Upper lobe of right lung (tissue), 1 donor: Measurements from ENCODE around the gene SIVA1. TPM values are rescaled to one million over a fixed set of nuclear protein-coding genes. Genes with fewer than 3 reads are reported as not detected.
A peak's percentile ranks its signal among the peaks of the same experiment; 100 is the strongest.

Source experiments
- ATAC-seq: fragments of 200-7000 bp; cut with Tn5 transposase; one replicate; pipeline ENCODE4 v1.9.1; 2020; ENCODE audit warnings: mild to moderate bottlenecking, moderate library complexity
- DNase-seq: peaks from one replicate; pipeline ENCODE4 v3.0.0-alpha.2; 2020
- H3K27ac ChIP-seq: fragments of 200-600 bp; one replicate; pipeline ENCODE4 v1.8.0; 2022
- H3K27me3 ChIP-seq: fragments of 200-600 bp; one replicate; pipeline ENCODE4 v1.8.0; 2022; ENCODE audit warnings: mild to moderate bottlenecking
- H3K36me3 ChIP-seq: fragments of 200-600 bp; one replicate; pipeline ENCODE4 v1.8.0; 2022
- H3K4me1 ChIP-seq: fragments of 200-600 bp; one replicate; pipeline ENCODE4 v1.8.0; 2022
- H3K4me3 ChIP-seq: fragments of 200-600 bp; one replicate; pipeline ENCODE4 v1.8.0; 2022; ENCODE audit warnings: mild to moderate bottlenecking
- H3K9me3 ChIP-seq: fragments of 200-600 bp; one replicate; pipeline ENCODE4 v1.8.0; 2022
- CTCF ChIP-seq: fragments of 200-600 bp; IDR thresholded peaks from one replicate; pipeline ENCODE4 v1.8.0; 2022; ENCODE audit warnings: antibody characterized with exemption
- intact Hi-C: fragments of 100-400 bp; cut with DNase I; formaldehyde crosslinking; loops from one replicate; pipeline ENCODE4 v1.11.0; 2022
- total RNA-seq: library from RNA; stranded (reverse); fragmentation: NEBNext Ultra II Directional; extraction: Animal tissue kit (Norgen Biotek cat#: 25700); gene quantifications from one replicate; pipeline ENCODE4 v1.2.1, GENCODE V29; 2021
- donor health status: DM: no; HTN: yes; CAD: no; lungs with severe emphysema.

SIVA1 gene
- total RNA-seq, 1 donor from 2014 or later, result 66.1 TPM

DNA sequence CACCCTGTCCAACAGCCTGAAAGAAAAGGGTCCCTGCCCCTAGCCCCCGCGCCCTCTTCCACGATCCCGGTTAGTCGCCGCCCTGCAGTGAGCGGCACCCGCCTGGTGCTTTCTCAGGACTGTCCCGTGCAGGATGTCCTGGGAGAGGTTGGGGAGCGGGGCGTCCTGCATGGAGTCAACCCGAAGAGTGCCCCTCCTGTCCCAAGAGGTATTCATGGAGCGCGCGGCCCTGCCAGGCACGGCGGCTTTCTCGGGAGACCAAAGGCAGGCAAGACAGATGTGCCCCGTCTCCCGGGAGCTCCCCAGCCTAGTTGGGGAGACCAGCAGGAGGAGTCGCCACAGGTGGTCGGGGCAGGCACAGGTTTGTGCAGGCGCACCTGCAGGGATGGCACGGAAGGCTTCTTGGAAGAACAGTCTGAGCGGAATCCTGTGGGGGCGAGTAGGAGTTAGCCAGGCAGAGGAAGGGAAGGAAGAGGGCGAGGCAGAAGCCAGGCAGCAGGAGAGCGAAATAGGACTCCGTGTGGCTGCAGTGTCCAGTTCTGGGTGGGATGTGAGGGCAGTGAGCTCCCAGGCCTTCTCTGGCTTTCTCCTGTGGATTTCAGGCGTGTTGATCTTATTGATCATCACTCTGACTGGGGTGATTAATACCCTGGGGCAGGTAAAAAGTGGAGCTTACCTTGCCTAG lies 723 bp downstream of the SIVA1 start:
- no peak for TF ChIP-seq CTCF
- peaks cover 21% of the 10 kb centered on the region for H3K4me1 ChIP-seq
- H3K36me3 ChIP-seq, result peaks cover 31% of the 10 kb centered on the region
- intact Hi-C loops, result no loop called here
- no peaks in the 10 kb centered on the region for H3K27me3 ChIP-seq
- ATAC-seq, result peak; percentile 1
- no peak for DNase-seq
- no peaks in the 10 kb centered on the region for H3K9me3 ChIP-seq
- peak overlapping the region; percentile 97 for H3K27ac ChIP-seq
- peak overlapping the region; percentile 72 for H3K4me3 ChIP-seq

DNA sequence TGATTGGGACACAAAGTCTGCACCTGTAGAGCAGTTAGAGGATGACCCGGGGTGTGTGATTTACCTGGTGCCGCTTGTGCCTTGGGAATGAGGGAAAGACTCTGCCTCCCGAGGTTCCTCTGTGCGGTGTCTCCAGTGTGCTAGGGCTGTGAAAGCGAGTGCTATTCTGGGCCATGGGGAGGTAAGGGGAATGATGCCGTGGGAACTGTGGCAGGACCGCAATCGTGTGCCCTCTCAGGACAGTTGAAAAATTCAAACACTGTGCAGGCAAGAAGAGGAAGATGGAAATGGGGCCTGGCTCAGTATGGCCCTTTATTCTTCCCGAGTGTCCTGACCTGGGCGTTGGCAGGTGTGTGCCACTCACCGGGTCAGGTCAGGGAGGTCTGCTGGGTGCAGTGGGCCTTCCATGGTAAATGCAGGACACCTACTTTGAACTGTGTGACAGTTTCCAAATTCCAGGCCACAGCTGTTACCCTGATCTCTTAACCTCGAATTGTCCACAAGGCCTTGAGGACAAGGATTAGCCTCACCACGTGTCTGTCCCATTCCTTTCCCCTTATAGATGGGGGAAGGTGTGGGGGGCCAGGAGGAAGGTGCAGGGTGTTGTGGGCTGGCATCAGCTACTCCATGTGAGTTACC lies 1.4 kb downstream of the SIVA1 start:
- Histone ChIP-seq H3K27ac (peak overlapping the region; percentile 97), H3K4me1 (peaks cover 17% of the 10 kb centered on the region), H3K27me3 (no peaks in the 10 kb centered on the region), H3K9me3 (no peaks in the 10 kb centered on the region), H3K36me3 (peaks cover 38% of the 10 kb centered on the region), H3K4me3 (peak overlapping the region; percentile 72)
- DNase-seq (no peak), ATAC-seq (no peak)
- TF ChIP-seq CTCF, result no peak
- intact Hi-C loops, result no loop called here

DNA sequence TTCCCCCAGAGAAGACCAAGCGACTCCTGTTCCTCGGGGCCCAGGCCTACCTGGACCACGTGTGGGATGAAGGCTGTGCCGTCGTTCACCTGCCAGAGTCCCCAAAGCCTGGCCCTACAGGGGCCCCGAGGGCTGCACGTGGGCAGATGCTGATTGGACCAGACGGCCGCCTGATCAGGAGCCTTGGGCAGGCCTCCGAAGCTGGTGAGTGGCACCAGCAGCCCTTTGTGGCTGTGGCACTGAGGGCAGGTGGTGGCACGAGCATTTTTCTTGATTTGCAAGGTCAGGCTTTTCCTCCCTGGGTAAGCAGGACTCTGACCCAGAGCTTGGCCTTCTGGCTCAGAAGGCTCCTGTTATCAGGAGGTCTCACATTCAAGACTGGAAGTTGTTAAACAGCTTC lies 2.7 kb downstream of the SIVA1 start:
- intact Hi-C loops, result no loop called here
- no peak for DNase-seq
- H3K4me1 ChIP-seq, result peaks cover 16% of the 10 kb centered on the region
- H3K27ac ChIP-seq, result no peak overlapping the region
- TF ChIP-seq CTCF, result no peak
- ATAC-seq, result no peak
- H3K4me3 ChIP-seq, result no peak overlapping the region
- H3K9me3 ChIP-seq, result no peaks in the 10 kb centered on the region
- peaks cover 44% of the 10 kb centered on the region for H3K36me3 ChIP-seq
- no peaks in the 10 kb centered on the region for H3K27me3 ChIP-seq

GRCh38 chr14:104756477-104757237 lies 3.7 kb downstream of the SIVA1 start:
- ATAC-seq (no peak), DNase-seq (no peak)
- Histone ChIP-seq H3K9me3 (no peaks in the 10 kb centered on the region), H3K4me1 (peaks cover 16% of the 10 kb centered on the region), H3K36me3 (peaks cover 44% of the 10 kb centered on the region), H3K27ac (no peak overlapping the region), H3K27me3 (no peaks in the 10 kb centered on the region), H3K4me3 (no peak overlapping the region)
- intact Hi-C loops, result no loop called here
- TF ChIP-seq CTCF, result no peak

DNA sequence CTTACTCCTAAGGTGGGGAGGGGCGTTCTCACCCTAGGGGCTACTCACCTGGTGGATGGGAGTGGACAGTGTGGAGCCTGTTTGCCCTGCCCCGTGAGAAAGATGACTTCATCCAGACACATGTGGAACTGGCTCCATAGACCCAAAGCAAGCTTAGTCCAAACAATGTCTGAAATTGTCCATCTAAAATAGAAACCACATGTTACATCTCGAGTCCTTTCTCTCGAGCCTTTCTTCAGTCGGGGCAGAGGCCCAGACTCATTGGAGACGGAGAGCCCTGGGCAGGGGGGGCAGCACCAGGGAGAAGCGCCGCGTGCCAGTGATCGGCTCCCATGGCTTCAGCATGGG lies 4.3 kb downstream of the SIVA1 start:
- DNase-seq (no peak), ATAC-seq (no peak)
- H3K4me1 ChIP-seq, result peaks cover 12% of the 10 kb centered on the region
- no peak overlapping the region for H3K27ac ChIP-seq
- H3K4me3 ChIP-seq, result no peak overlapping the region
- peaks cover 50% of the 10 kb centered on the region for H3K36me3 ChIP-seq
- no peaks in the 10 kb centered on the region for H3K27me3 ChIP-seq
- H3K9me3 ChIP-seq, result no peaks in the 10 kb centered on the region
- intact Hi-C loops, result no loop called here
- TF ChIP-seq CTCF, result no peak
